H1 (cell line): ENCODE measurements around the gene SNRPB. TPM values are rescaled to one million over a fixed set of nuclear protein-coding genes. Genes with fewer than 3 reads are reported as not detected.

Source experiments
- CTCF ChIA-PET: fragments of 300-600 bp; sonication (Branson Sonifier 250); formaldehyde crosslinking; loops from one replicate; lab custom pipeline; 2021; ENCODE audit not compliant: partially characterized antibody; lab: Charles Lee
- POLR2A ChIA-PET: fragments of 300-600 bp; sonication (Branson Sonifier 250); formaldehyde crosslinking; loops from one replicate; lab custom pipeline; 2021; ENCODE audit warnings: inconsistent platforms; ENCODE audit not compliant: partially characterized antibody; lab: Charles Lee
- DNase-seq, 2 experiments: peaks; one replicate each; pipeline versions ENCODE4 v3.0.0 to v3.0.0-alpha.2; 2010 to 2022; ENCODE audit warnings: low spot score in 2 of 2, low read depth in 1 of 2, mixed read lengths in 1 of 2
- FAIRE-seq: peaks from 2 replicates; lab custom pipeline; 2011; peaks lifted over from hg19 to GRCh38; lab: Jason Lieb, UNC
- H2AFZ ChIP-seq: 2 replicates; pipeline ENCODE4 v1.8.1; 2012; ENCODE audit warnings: low read length, inconsistent platforms
- H2AK5ac ChIP-seq: 2 replicates; pipeline ENCODE4 v1.6.1; 2013; ENCODE audit warnings: low read depth, low read length
- H2BK120ac ChIP-seq: replicated peaks from 2 replicates; pipeline ENCODE3; 2013; ENCODE audit warnings: low read depth, low read length, inconsistent platforms
- H2BK12ac ChIP-seq: 2 replicates; pipeline ENCODE4 v1.6.1; 2013; ENCODE audit warnings: low read depth, low read length
- H2BK15ac ChIP-seq: 2 replicates; pipeline ENCODE4 v1.6.1; 2013; ENCODE audit warnings: low read length
- H2BK20ac ChIP-seq: 2 replicates; pipeline ENCODE4 v1.6.1; 2013; ENCODE audit warnings: low read length
- H2BK5ac ChIP-seq: 2 replicates; pipeline ENCODE4 v1.6.1; 2013; ENCODE audit warnings: low read depth, low read length
- H3K14ac ChIP-seq: 2 replicates; pipeline ENCODE4 v1.6.1; 2013; ENCODE audit warnings: inconsistent platforms; ENCODE audit not compliant: insufficient read length
- H3K18ac ChIP-seq: 2 replicates; pipeline ENCODE4 v1.6.1; 2013; ENCODE audit warnings: low read length; ENCODE audit errors: extremely low read depth
- H3K23ac ChIP-seq: 2 replicates; pipeline ENCODE4 v1.6.1; 2013; ENCODE audit warnings: inconsistent platforms; ENCODE audit not compliant: insufficient read length
- H3K23me2 ChIP-seq: 2 replicates; pipeline ENCODE4 v1.6.1; 2013; ENCODE audit warnings: low read depth, low read length
- H3K27ac ChIP-seq: 2 replicates; pipeline ENCODE4 v1.6.1; 2011; ENCODE audit warnings: low read depth, low read length, inconsistent platforms
- H3K27me3 ChIP-seq, 4 experiments: replicated peaks in 1 of 4; 1 replicate in 1 of 4; 2 replicates in 3 of 4; pipeline versions ENCODE4 v1.6.1 to v1.8.1; 2011 to 2013; ENCODE audit warnings: low read length in 3 of 4, mild to moderate bottlenecking in 3 of 4, inconsistent platforms in 2 of 4, mixed read lengths in 2 of 4, moderate library complexity in 1 of 4; ENCODE audit not compliant: control insufficient read depth in 3 of 4, insufficient read depth in 3 of 4; ENCODE audit errors: extremely low read depth in 1 of 4
- H3K36me3 ChIP-seq, 4 experiments: 2 replicates each; pipeline versions ENCODE4 v1.6.1 to v1.8.1; 2011 to 2013; ENCODE audit warnings: mild to moderate bottlenecking in 4 of 4, low read length in 3 of 4, moderate library complexity in 2 of 4, control low read depth in 1 of 4, inconsistent platforms in 1 of 4; ENCODE audit not compliant: insufficient read depth in 4 of 4, control insufficient read depth in 2 of 4
- H3K4ac ChIP-seq: replicated peaks from 2 replicates; pipeline ENCODE3; 2013; ENCODE audit warnings: low read length, low read depth, mixed read lengths, inconsistent platforms; ENCODE audit not compliant: insufficient read length
- H3K4me1 ChIP-seq, 4 experiments: replicated peaks in 1 of 4; 1 replicate in 1 of 4; 2 replicates in 3 of 4; pipeline versions ENCODE4 v1.6.1 to v1.8.1; 2011 to 2013; ENCODE audit warnings: low read length in 3 of 4, inconsistent platforms in 2 of 4, mixed read lengths in 1 of 4; ENCODE audit not compliant: insufficient read depth in 4 of 4, control insufficient read depth in 3 of 4
- H3K4me2 ChIP-seq, 2 experiments: 2 replicates each; pipeline versions ENCODE4 v1.6.1 to v1.8.1; 2011 to 2013; ENCODE audit warnings: low read depth in 2 of 2, low read length in 2 of 2, control low read depth in 1 of 2, inconsistent platforms in 1 of 2, mild to moderate bottlenecking in 1 of 2; ENCODE audit not compliant: insufficient read depth in 1 of 2
- H3K4me3 ChIP-seq, 4 experiments: fragments of 200-600, 300-600 bp in 1 of 4; sonication (generic), shearing (Covaris generic), sonication (Bioruptor Twin) in 1 of 4; 2 replicates each; pipeline versions ENCODE4 v1.5.1 to v1.8.1; 2011 to 2016; ENCODE audit warnings: low read length in 4 of 4, low read depth in 3 of 4, control low read depth in 2 of 4, inconsistent platforms in 2 of 4, mild to moderate bottlenecking in 2 of 4, mixed read lengths in 1 of 4, moderate library complexity in 1 of 4; ENCODE audit not compliant: insufficient read depth in 2 of 4; ENCODE audit errors: extremely low read depth in 1 of 4
- H3K56ac ChIP-seq: replicated peaks from 2 replicates; pipeline ENCODE3; 2013; ENCODE audit warnings: low read depth, mild to moderate bottlenecking, mixed read lengths, low read length, inconsistent platforms; ENCODE audit not compliant: insufficient read length
- H3K79me1 ChIP-seq: 2 replicates; pipeline ENCODE4 v1.6.1; 2013; ENCODE audit warnings: low read depth, low read length, control low read depth
- H3K79me2 ChIP-seq, 2 experiments: 2 replicates each; pipeline versions ENCODE4 v1.6.1 to v1.8.1; 2012 to 2013; ENCODE audit warnings: low read length in 2 of 2, mild to moderate bottlenecking in 2 of 2, inconsistent platforms in 1 of 2; ENCODE audit not compliant: insufficient read depth in 2 of 2, control insufficient read depth in 1 of 2
- H3K9ac ChIP-seq, 4 experiments: replicated peaks in 1 of 4; 1 replicate in 1 of 4; 2 replicates in 3 of 4; pipeline versions ENCODE4 v1.6.1 to v1.8.1; 2011 to 2013; ENCODE audit warnings: low read depth in 3 of 4, low read length in 3 of 4, control low read depth in 2 of 4, mild to moderate bottlenecking in 2 of 4, moderate library complexity in 2 of 4, inconsistent platforms in 1 of 4; ENCODE audit errors: extremely low read depth in 1 of 4
- H3K9me3 ChIP-seq, 2 experiments: 2 replicates each; pipeline versions ENCODE4 v1.6.1 to v1.8.1; 2012 to 2013; ENCODE audit warnings: mild to moderate bottlenecking in 2 of 2, moderate library complexity in 2 of 2, control low read depth in 1 of 2, inconsistent platforms in 1 of 2, low read depth in 1 of 2, low read length in 1 of 2, mixed read lengths in 1 of 2; ENCODE audit not compliant: insufficient read depth in 2 of 2
- H4K20me1 ChIP-seq, 2 experiments: replicated peaks in 1 of 2; 2 replicates each; pipeline versions ENCODE3 to v1.8.1; 2011 to 2013; ENCODE audit warnings: inconsistent platforms in 2 of 2, low read length in 2 of 2, mild to moderate bottlenecking in 1 of 2; ENCODE audit not compliant: insufficient read depth in 2 of 2, control insufficient read depth in 1 of 2
- H4K5ac ChIP-seq: 2 replicates; pipeline ENCODE4 v1.6.1; 2013; ENCODE audit warnings: low read length, low read depth, mixed read lengths, inconsistent platforms; ENCODE audit not compliant: insufficient read length
- H4K8ac ChIP-seq: 2 replicates; pipeline ENCODE4 v1.8.0; 2013; ENCODE audit warnings: mild to moderate bottlenecking, moderate library complexity, low read length, inconsistent platforms; ENCODE audit not compliant: insufficient read depth; ENCODE audit errors: extremely low read depth
- H4K91ac ChIP-seq: replicated peaks from 2 replicates; pipeline ENCODE3; 2013; ENCODE audit warnings: low read length, mixed read lengths, inconsistent platforms; ENCODE audit not compliant: insufficient read length
- CBX5 ChIP-seq: fragments of 300-800, 300-1000 bp; sonication (generic); IDR thresholded peaks from 2 replicates; pipeline ENCODE4 v1.7.1; 2016; ENCODE audit warnings: antibody characterized with exemption, low read length, low read depth
- CHD1 ChIP-seq: IDR thresholded peaks from 2 replicates; pipeline ENCODE4 v1.6.1; 2012; ENCODE audit warnings: low read depth, low read length, improper control_type of control experiment
- CTBP2 ChIP-seq: IDR thresholded peaks from 2 replicates; pipeline ENCODE4 v1.7.0; 2011; ENCODE audit warnings: borderline replicate concordance, mild to moderate bottlenecking, moderate library complexity, mixed read lengths, low read length; ENCODE audit not compliant: insufficient read depth, insufficient read length
- GTF2F1 ChIP-seq: IDR thresholded peaks from 2 replicates; pipeline ENCODE4 v1.6.1; 2012; ENCODE audit warnings: low read depth, low read length, improper control_type of control experiment, borderline replicate concordance
- JUN ChIP-seq: IDR thresholded peaks from 2 replicates; pipeline ENCODE4 v1.6.1; 2011; ENCODE audit warnings: low read depth, mild to moderate bottlenecking, improper control_type of control experiment, low read length
- JUND ChIP-seq: IDR thresholded peaks from 2 replicates; pipeline ENCODE4 v1.6.1; 2011; ENCODE audit warnings: mild to moderate bottlenecking, improper control_type of control experiment, low read length
- KDM1A ChIP-seq: fragments of 200-600, 300-600 bp; sonication (generic); IDR thresholded peaks from 2 replicates; pipeline ENCODE4 v1.7.1; 2016; ENCODE audit warnings: mild to moderate bottlenecking, low read length, borderline replicate concordance
- KDM4A ChIP-seq: IDR thresholded peaks from one replicate; pipeline ENCODE4 v1.7.1; 2012; ENCODE audit warnings: low read depth, mild to moderate bottlenecking, moderate library complexity, low read length, inconsistent platforms; ENCODE audit not compliant: severe bottlenecking
- NRF1 ChIP-seq: IDR thresholded peaks from 2 replicates; pipeline ENCODE4 v1.6.1; 2011; ENCODE audit warnings: mild to moderate bottlenecking, low read depth, low read length, improper control_type of control experiment
- POLR2A ChIP-seq, 2 experiments: IDR thresholded peaks; 1 replicate in 1 of 2; 2 replicates in 1 of 2; pipeline ENCODE4 v1.6.1; 2011; ENCODE audit warnings: low read depth in 2 of 2, low read length in 2 of 2, mild to moderate bottlenecking in 2 of 2; ENCODE audit errors: control extremely low read depth in 1 of 2
- POU5F1 ChIP-seq: IDR thresholded peaks from 2 replicates; pipeline ENCODE4 v1.6.1; 2011; ENCODE audit warnings: low read depth, mild to moderate bottlenecking, low read length, moderate library complexity
- RFX5 ChIP-seq: IDR thresholded peaks from 2 replicates; pipeline ENCODE4 v1.6.1; 2011; ENCODE audit warnings: low read depth, low read length, improper control_type of control experiment, borderline replicate concordance
- SP2 ChIP-seq: IDR thresholded peaks from 2 replicates; pipeline ENCODE4 v1.6.1; 2012; ENCODE audit warnings: mild to moderate bottlenecking, low read length, inconsistent platforms
- TEAD4 ChIP-seq: IDR thresholded peaks from 2 replicates; pipeline ENCODE4 v1.6.1; 2012; ENCODE audit warnings: low read depth, low read length, inconsistent platforms, mixed read lengths
- WGBS, 2 experiments: shearing (Covaris generic) in 1 of 2; methylation state at CpG; one replicate each; pipeline versions ENCODE4 v1.1.6 to v1.1.7; 2013 to 2015; ENCODE audit warnings: low lambda C conversion rate in 2 of 2, mixed read lengths in 2 of 2, inconsistent platforms in 1 of 2, low coverage in 1 of 2, missing lambda C conversion rate in 1 of 2; ENCODE audit not compliant: insufficient replicate concordance in 2 of 2, insufficient coverage in 1 of 2, insufficient read length in 1 of 2; ENCODE audit errors: extremely low coverage in 1 of 2, missing lambda C conversion rate in 1 of 2; 5-methylcytosine and 5-hydroxymethylcytosine counted together
- polyA plus RNA-seq, 7 experiments: library from polyadenylated mRNA; depleted of rRNA in 3 of 7; stranded (reverse) in 5 of 7; unstranded in 2 of 7; fragments of >200 nt in 5 of 7; fragments of 200-250 nt in 2 of 7; gene quantifications; 1 replicate in 5 of 7; 2 replicates in 1 of 7; 4 replicates in 1 of 7; pipeline versions ENCODE4 v1.2.1 to v1.2.3, GENCODE V29; 2011 to 2013; ENCODE audit warnings: missing spikeins in 2 of 7, mixed read lengths in 2 of 7
- total RNA-seq: library from RNA; stranded (reverse); fragmentation: NEBNext Ultra II Directional; extraction: Animal tissue kit (Norgen Biotek cat#: 25700); gene quantifications from 2 replicates; pipeline ENCODE4 v1.2.1, GENCODE V29; 2021
- TF ChIP-seq, protein P1 (sequence below): IDR thresholded peaks from 2 replicates; pipeline ENCODE4 v1.6.1; 2012; ENCODE audit warnings: inconsistent platforms

SNRPB gene
- total and polyA plus RNA-seq, 2 of the 8 experiments (the other 6 are each of a cell fraction or from before 2014, with no cell fraction given) = 507 to 589 TPM

DNA sequence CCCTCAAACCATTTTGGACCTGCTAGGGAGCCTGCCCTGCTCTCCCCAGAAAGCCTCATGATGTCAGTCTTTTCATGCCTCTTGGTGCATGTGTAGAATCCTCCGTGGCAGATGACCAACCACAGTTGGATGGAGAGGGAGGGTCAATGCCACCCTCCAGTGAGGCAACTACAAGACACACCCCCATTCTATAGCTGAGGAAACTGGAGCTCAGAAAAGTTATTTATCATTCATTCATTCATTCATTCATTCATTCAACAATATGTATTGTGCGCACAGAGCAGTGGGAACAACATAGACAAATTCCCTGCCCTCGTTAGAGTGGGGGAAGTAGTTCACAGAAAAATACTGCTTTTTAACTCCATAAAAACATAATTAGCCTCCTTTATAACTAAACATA is 16.8 kb downstream of the SNRPB start:
- H3K9ac ChIP-seq = no peak overlapping the region
- H3K79me1 ChIP-seq = no peaks in the 10 kb centered on the region
- no peak overlapping the region for H2AK5ac ChIP-seq
- no peak overlapping the region for H2BK15ac ChIP-seq
- no peak overlapping the region for H4K8ac ChIP-seq
- no peak overlapping the region for H3K18ac ChIP-seq
- H3K23me2 ChIP-seq = no peaks in the 10 kb centered on the region
- CTCF ChIA-PET = interaction anchor here (0.9 to 4.8 kb wide), 18 partner anchors 9 to 329 kb away, joined by 3 to 74 read pairs (median 9); no protein-coding TSS in a partner anchor
- H3K27ac ChIP-seq = no peak overlapping the region
- WGBS, 2 experiments = 92% methylated on average over 3 of the region's 3 CpGs; no CpG with 5 or more reads in 1 of the 2 experiments
- no peak overlapping the region for H2BK120ac ChIP-seq
- FAIRE-seq (no peak), DNase-seq (no peak)
- POLR2A ChIA-PET = interaction anchor here (0.9 to 1.0 kb wide), 2 partner anchors 9 to 14 kb away, joined by 3 to 5 read pairs; no protein-coding TSS in a partner anchor
- H3K4me2 ChIP-seq = no peak overlapping the region
- no peak overlapping the region for H3K56ac ChIP-seq
- no peaks in the 10 kb centered on the region for H3K27me3 ChIP-seq
- H3K23ac ChIP-seq = no peak overlapping the region
- no peak overlapping the region for H3K14ac ChIP-seq
- H4K91ac ChIP-seq = no peak overlapping the region
- H3K9me3 ChIP-seq = no peaks in the 10 kb centered on the region
- no peak for TF ChIP-seq SP2
- TF ChIP-seq CHD1 = no peak
- no peak for TF ChIP-seq TEAD4
- no peak for TF ChIP-seq KDM4A
- no peak for TF ChIP-seq JUND
- no peak for TF ChIP-seq CBX5
- no peak for TF ChIP-seq GTF2F1
- no peak for TF ChIP-seq POU5F1
- TF ChIP-seq JUN = no peak
- no peak for TF ChIP-seq CTBP2
- TF ChIP-seq POLR2A (IDR thresholded peaks at IDR 0.05; ENCODE audit: control extremely low read depth in 1 of 2, low read depth in 2 of 2, low read length in 2 of 2) = no peak
- TF ChIP-seq NRF1 = no peak
- TF ChIP-seq, protein P1, sequence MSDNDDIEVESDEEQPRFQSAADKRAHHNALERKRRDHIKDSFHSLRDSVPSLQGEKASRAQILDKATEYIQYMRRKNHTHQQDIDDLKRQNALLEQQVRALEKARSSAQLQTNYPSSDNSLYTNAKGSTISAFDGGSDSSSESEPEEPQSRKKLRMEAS = no peak
- TF ChIP-seq KDM1A = no peak
- TF ChIP-seq RFX5 = no peak
- H3K4ac ChIP-seq = no peak overlapping the region
- no peak overlapping the region for H2BK20ac ChIP-seq
- H3K4me1 ChIP-seq = no peaks in the 10 kb centered on the region
- no peak overlapping the region for H2BK5ac ChIP-seq
- H4K5ac ChIP-seq = no peak overlapping the region
- no peaks in the 10 kb centered on the region for H4K20me1 ChIP-seq
- no peak overlapping the region for H2AFZ ChIP-seq
- H3K4me3 ChIP-seq = no peak overlapping the region
- H2BK12ac ChIP-seq = no peak overlapping the region
- H3K36me3 ChIP-seq = peaks cover 0 to under 1% (median 0%) of the 10 kb centered on the region in 4 experiments; a peak in 2 of 8 replicates
- H3K79me2 ChIP-seq = no peaks in the 10 kb centered on the region
